ENCODE data around the gene DPT.

DNA sequence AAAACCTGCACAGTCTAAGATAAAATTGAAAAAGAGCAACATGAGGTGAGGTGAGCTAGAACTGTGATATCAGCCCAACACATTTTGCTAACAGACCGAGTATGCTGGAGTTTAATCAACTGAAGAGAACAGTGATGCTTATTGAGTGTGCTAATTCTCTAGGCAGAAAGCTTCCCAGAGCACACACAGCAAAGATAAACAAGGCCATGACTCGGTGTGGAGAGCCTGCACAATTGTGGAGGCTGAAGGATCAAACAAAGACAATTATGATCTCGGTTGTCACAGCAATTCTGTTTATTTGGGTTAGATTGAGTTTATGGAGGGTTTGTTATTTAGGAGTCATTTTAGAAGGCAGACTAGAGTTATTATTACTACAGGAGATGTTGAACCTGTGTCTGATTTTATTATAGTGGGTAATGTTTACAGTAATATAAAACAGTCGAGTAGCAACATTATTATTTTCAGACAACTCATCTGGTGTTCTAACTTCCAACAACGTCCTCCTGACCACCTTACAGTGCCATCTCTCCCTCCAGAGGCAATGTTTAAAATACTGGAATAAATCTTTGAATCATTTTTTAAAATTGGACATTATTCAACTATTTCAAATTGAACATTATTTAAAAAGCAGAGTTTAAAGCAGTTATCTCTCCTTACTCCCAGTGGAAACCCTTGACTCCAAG lies 40.2 kb downstream of the DPT start:
- TF ChIP-seq, protein P1, sequence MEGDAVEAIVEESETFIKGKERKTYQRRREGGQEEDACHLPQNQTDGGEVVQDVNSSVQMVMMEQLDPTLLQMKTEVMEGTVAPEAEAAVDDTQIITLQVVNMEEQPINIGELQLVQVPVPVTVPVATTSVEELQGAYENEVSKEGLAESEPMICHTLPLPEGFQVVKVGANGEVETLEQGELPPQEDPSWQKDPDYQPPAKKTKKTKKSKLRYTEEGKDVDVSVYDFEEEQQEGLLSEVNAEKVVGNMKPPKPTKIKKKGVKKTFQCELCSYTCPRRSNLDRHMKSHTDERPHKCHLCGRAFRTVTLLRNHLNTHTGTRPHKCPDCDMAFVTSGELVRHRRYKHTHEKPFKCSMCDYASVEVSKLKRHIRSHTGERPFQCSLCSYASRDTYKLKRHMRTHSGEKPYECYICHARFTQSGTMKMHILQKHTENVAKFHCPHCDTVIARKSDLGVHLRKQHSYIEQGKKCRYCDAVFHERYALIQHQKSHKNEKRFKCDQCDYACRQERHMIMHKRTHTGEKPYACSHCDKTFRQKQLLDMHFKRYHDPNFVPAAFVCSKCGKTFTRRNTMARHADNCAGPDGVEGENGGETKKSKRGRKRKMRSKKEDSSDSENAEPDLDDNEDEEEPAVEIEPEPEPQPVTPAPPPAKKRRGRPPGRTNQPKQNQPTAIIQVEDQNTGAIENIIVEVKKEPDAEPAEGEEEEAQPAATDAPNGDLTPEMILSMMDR (IDR thresholded peaks at IDR 0.05): no peak
- TF ChIP-seq POLR2A (IDR thresholded peaks at IDR 0.05): no peak
